Measurements from ENCODE around the gene RARG.

The RARG gene

DNA sequence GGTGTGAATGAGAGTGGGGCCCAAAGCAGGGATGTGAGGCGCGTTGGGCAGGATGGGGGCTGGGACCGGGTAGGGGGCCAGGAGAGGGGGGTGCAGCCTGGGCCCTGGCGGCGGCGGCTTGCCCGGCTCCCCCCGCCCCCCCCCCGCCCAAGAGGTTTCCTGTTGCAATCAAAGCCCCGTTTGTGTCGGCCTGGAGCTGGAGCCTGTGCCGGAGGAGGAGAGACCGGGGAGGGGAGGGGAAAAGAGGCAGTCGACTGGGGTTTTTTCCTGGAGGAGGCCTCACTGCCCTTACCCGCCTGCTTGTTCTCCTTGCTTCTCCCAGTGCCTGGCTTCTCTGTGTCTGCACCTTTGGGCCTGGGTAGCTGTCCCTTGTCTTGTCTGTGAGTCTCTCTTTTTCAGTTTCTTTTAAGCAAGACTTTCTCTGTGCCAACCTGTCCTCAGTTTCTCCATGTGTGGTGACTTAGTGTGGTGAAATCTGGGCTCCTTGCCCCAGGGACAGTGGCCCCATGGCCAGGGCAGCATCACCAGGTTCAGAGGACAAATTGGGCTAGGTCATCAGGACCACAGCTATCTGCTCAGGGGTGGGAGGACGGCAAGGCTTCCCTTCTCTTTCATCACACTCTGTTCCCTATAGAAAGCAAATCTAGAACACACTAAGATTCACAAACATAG, 8.5 kb downstream of the RARG start:
- DNase-seq (ENCODE audit: low read depth) = peak; percentile 45
- TF ChIP-seq, protein P1, sequence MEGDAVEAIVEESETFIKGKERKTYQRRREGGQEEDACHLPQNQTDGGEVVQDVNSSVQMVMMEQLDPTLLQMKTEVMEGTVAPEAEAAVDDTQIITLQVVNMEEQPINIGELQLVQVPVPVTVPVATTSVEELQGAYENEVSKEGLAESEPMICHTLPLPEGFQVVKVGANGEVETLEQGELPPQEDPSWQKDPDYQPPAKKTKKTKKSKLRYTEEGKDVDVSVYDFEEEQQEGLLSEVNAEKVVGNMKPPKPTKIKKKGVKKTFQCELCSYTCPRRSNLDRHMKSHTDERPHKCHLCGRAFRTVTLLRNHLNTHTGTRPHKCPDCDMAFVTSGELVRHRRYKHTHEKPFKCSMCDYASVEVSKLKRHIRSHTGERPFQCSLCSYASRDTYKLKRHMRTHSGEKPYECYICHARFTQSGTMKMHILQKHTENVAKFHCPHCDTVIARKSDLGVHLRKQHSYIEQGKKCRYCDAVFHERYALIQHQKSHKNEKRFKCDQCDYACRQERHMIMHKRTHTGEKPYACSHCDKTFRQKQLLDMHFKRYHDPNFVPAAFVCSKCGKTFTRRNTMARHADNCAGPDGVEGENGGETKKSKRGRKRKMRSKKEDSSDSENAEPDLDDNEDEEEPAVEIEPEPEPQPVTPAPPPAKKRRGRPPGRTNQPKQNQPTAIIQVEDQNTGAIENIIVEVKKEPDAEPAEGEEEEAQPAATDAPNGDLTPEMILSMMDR (conservative IDR thresholded peaks at IDR 0.05; ENCODE audit: low read depth, low read length) = no peak
- H3K4me3 ChIP-seq (ENCODE audit: low read depth, low read length) = no peak overlapping the region

DNA sequence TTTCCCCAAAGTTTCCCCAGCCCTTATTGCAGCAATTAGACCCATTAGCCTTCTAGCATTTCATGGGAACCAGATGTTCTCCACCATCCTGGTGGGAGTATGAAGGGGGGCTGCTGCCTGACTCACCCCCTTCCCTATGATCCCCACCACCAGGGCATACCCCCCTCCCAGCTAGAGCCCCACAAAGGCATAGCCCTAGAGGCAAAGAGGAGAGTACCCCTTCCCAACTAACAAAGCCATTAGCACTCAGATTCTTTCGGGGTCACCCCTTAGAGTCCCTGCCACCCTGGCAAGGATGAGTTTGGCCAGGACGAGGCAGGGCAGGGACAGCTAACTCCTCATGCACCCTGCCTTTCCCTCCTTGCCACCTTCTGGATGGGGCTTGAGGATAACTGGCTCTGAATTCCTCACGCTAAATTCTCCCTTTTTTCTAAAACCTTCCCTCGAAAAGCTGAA, 9.2 kb downstream of the RARG start:
- no peak for DNase-seq (ENCODE audit: low read depth)
- no peak overlapping the region for H3K4me3 ChIP-seq (ENCODE audit: low read depth, low read length)
- TF ChIP-seq, protein P1 (conservative IDR thresholded peaks at IDR 0.05; ENCODE audit: low read depth, low read length) = no peak

DNA sequence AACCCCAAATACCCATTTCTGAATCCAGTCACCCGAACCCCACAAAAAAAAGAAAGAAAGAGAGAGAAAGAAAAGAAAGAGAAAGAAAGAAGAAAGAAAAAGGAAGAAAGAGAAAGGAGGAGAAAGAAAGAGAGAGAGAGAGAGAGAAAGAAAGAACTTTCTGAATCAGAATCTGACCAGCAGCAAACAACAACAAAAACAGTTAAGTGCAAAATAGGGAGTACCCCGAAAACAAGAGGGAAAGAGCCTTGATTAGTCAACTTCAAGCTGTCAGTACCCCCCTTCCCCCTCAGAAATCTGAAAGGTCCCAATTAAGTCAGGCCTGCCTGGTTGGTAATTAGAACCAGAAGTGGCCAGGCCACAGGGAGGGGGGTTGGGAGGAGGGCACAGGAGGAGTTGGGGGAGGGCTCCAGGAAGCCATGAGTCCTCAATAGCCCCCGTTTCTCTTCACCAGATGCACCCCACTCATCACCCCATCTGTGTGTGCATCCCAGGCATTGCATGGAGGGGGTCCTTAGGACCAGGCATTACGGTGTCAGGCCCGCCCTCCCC, 9.8 kb downstream of the RARG start:
- DNase-seq (ENCODE audit: low read depth) = no peak
- TF ChIP-seq, protein P1 (conservative IDR thresholded peaks at IDR 0.05; ENCODE audit: low read depth, low read length) = no peak
- H3K4me3 ChIP-seq (ENCODE audit: low read depth, low read length) = peak overlapping the region; percentile 42

DNA sequence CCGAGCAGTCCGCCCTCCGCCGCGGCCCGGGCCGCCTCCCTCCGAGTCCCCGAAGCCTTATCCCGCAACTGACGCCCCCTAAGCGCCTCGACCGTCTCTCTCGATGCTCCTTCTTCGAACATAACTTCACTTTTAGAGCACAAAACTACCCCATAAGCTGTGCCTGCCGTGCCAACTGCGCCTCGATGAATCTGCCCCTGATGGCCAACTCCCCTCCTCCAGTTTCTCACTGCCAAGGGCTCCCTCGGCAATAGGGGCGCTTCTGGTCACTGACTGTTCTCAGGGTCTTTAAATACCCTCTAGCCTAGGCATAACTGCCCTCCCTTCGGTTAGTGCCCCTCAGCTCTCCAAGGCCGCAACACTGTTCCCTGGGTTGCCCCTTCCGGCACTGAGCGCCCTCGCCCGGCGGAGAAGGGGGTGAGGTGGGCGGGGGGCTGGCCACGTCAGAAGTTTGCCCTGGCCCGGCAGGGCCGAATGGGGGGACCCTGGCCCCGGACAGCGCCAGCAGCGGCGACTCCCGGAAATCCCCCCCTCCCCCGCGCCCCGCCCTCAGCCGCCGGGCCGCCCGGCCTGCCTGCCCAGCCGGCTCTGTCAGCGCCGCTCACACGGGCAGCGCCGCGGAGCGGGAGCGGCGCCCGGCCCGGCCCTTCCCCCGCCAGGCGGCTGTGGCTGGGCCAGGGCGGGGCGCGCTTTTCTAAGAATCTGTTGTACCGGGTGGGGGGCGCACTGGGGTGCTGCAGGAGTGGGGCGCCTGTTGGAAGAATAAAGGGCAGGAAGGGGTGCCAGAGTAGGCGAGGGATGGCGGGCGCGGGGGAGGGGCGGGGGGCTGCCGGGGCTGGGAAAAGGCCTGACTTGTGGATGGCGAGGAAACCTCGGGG, 10.6 kb downstream of the RARG start:
- TF ChIP-seq, protein P1 (conservative IDR thresholded peaks at IDR 0.05; ENCODE audit: low read depth, low read length) = peak; percentile 7
- H3K4me3 ChIP-seq (ENCODE audit: low read depth, low read length) = peak overlapping the region; percentile 81
- peak; percentile 58 for DNase-seq (ENCODE audit: low read depth)

DNA sequence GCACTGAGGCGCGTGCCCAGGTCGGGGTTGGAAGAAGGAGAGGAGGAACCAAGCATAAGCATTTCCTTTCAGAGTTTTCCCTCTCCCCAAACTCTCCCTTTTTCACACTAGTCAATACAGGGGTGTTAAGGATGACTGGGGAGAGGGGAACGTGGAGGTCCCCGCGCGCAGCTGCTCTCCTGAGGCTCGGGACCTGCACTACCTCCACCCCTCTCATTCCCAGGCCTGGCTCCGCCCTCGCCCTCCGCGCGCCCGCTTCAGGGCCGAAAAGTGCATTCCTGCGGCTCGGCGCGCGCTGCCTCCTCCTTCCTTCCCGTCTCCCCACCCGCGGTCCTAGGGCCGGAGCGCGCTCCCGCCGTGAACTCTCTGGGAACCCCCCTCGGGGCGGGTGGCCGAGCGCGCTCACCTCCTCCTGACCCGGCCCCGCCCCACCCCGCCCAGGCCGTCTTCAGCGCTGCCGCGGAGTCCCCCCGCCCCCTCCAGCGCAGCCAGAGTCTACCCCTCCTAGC, 11.3 kb downstream of the RARG start:
- H3K4me3 ChIP-seq (ENCODE audit: low read depth, low read length) = peak overlapping the region; percentile 81
- peak; percentile 97 for DNase-seq (ENCODE audit: low read depth)
- TF ChIP-seq, protein P1 (conservative IDR thresholded peaks at IDR 0.05; ENCODE audit: low read depth, low read length) = no peak

DNA sequence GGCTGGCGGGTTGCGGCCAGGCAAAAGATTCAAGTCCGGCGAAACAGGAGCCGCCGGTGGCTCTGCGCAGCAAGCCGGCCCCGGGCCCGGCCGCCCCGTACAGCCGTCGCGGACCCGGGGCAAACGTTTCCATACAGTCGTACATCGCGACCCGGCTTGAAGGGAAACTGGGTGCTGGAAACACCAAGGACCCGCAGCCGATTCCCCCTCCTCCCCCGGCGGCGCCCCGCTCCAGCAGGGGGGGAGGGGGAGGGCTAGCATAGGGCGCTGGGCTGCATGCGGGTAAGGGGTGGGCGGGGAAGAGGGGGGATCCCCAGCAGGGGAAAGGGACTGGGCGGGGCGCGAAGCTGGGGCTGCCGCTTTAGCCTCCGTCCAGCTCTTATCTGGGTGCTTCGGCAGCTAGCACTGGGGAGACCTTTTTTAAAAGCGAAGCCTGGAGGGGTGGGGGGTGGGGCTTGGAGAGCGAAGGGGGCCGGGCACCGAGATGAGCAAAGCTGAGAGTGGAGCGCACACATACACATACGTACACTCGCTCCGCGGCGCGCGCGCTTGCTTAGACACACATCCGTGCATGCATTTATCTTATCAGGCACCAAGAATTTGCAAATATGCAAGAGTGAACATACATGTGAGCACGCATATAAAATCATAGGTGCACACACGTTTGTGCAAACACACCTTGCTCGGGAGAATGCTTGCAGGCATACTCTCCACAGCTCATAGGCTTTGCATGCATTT, 11.9 kb downstream of the RARG start:
- peak overlapping the region; percentile 81 for H3K4me3 ChIP-seq (ENCODE audit: low read depth, low read length)
- TF ChIP-seq, protein P1 (conservative IDR thresholded peaks at IDR 0.05; ENCODE audit: low read depth, low read length) = no peak
- DNase-seq (ENCODE audit: low read depth) = peak; percentile 90
